ENCODE results near the gene F2RL3.

Gene F2RL3

GRCh38 chr19:16888629-16889365 is at the start of gene F2RL3:
Gene F2RL3, plus strand, starts transcription at chr19:16888999. Its CDS starts 191 bp downstream, at chr19:16889190.
- in situ Hi-C loops (cut with HindIII; ENCODE audit: low sequenced_read_pairs): no loop called here

- in situ Hi-C loops (cut with HindIII; ENCODE audit: low sequenced_read_pairs): no loop called here
Observed at GRCh38 chr19:16841391-16841926, 47.3 kb upstream of the F2RL3 start.

- in situ Hi-C loops (cut with HindIII; ENCODE audit: low sequenced_read_pairs): no loop called here
Observed at GRCh38 chr19:16846901-16847300, 41.9 kb upstream of the F2RL3 start.

- in situ Hi-C loops (cut with HindIII; ENCODE audit: low sequenced_read_pairs): no loop called here
Observed at GRCh38 chr19:16847430-16847829, 41.4 kb upstream of the F2RL3 start.

- in situ Hi-C loops (cut with HindIII; ENCODE audit: low sequenced_read_pairs): no loop called here
Observed at GRCh38 chr19:16849168-16849567, 39.6 kb upstream of the F2RL3 start.

- in situ Hi-C loops (cut with HindIII; ENCODE audit: low sequenced_read_pairs): no loop called here
Observed at GRCh38 chr19:16850133-16850532, 38.7 kb upstream of the F2RL3 start.

GRCh38 chr19:16851031-16851712 is 37.6 kb upstream of the F2RL3 start:
- in situ Hi-C loops (cut with HindIII; ENCODE audit: low sequenced_read_pairs): no loop called here

GRCh38 chr19:16853066-16853465 is 35.7 kb upstream of the F2RL3 start:
- in situ Hi-C loops (cut with HindIII; ENCODE audit: low sequenced_read_pairs): no loop called here

GRCh38 chr19:16856091-16856490 is 32.7 kb upstream of the F2RL3 start:
- in situ Hi-C loops (cut with HindIII; ENCODE audit: low sequenced_read_pairs): no loop called here

GRCh38 chr19:16859626-16860025 is 29.2 kb upstream of the F2RL3 start:
- in situ Hi-C loops (cut with HindIII; ENCODE audit: low sequenced_read_pairs): no loop called here

GRCh38 chr19:16860118-16860517 is 28.7 kb upstream of the F2RL3 start:
- in situ Hi-C loops (cut with HindIII; ENCODE audit: low sequenced_read_pairs): no loop called here

- in situ Hi-C loops (cut with HindIII; ENCODE audit: low sequenced_read_pairs): no loop called here
Observed at GRCh38 chr19:16861011-16861410, 27.8 kb upstream of the F2RL3 start.

- in situ Hi-C loops (cut with HindIII; ENCODE audit: low sequenced_read_pairs): no loop called here
Observed at GRCh38 chr19:16861834-16862233, 27.0 kb upstream of the F2RL3 start.

- in situ Hi-C loops (cut with HindIII; ENCODE audit: low sequenced_read_pairs): no loop called here
Observed at GRCh38 chr19:16862826-16863415, 25.9 kb upstream of the F2RL3 start.

- in situ Hi-C loops (cut with HindIII; ENCODE audit: low sequenced_read_pairs): no loop called here
Observed at GRCh38 chr19:16867211-16867610, 21.6 kb upstream of the F2RL3 start.

GRCh38 chr19:16868423-16869130 is 20.2 kb upstream of the F2RL3 start:
- in situ Hi-C loops (cut with HindIII; ENCODE audit: low sequenced_read_pairs): no loop called here

- in situ Hi-C loops (cut with HindIII; ENCODE audit: low sequenced_read_pairs): no loop called here
Observed at GRCh38 chr19:16869331-16869972, 19.3 kb upstream of the F2RL3 start.

GRCh38 chr19:16871871-16872270 is 16.9 kb upstream of the F2RL3 start:
- in situ Hi-C loops (cut with HindIII; ENCODE audit: low sequenced_read_pairs): no loop called here

- in situ Hi-C loops (cut with HindIII; ENCODE audit: low sequenced_read_pairs): no loop called here
Observed at GRCh38 chr19:16872728-16873127, 16.1 kb upstream of the F2RL3 start.

GRCh38 chr19:16873594-16873993 is 15.2 kb upstream of the F2RL3 start:
- in situ Hi-C loops (cut with HindIII; ENCODE audit: low sequenced_read_pairs): no loop called here
